K562 (cell line): ENCODE data around the gene GPR32. TPM values are rescaled to one million over a fixed set of nuclear protein-coding genes. Genes with fewer than 3 reads are reported as not detected.

ENCODE experiments used
- CHD2 ChIP-seq: IDR thresholded peaks from 2 replicates; pipeline ENCODE4 v1.6.1; 2011; ENCODE audit warnings: low read depth, low read length
- DPF2 ChIP-seq: fragments of 450-650 bp; IDR thresholded peaks from 2 replicates; pipeline ENCODE4 v1.6.1; 2016
- ELF2 ChIP-seq: fragments of 250-450 bp; sonication (Bioruptor Pico); IDR thresholded peaks from 2 replicates; pipeline ENCODE4 v1.5.0; 2021; ENCODE audit warnings: mild to moderate bottlenecking
- ESRRA ChIP-seq: fragments of 450-650 bp; IDR thresholded peaks from 2 replicates; pipeline ENCODE4 v1.6.1; 2014; ENCODE audit warnings: low read depth, mild to moderate bottlenecking, moderate library complexity, borderline replicate concordance
- HNRNPLL ChIP-seq: fragments of 200-400 bp; formaldehyde crosslinking; IDR thresholded peaks from 2 replicates; pipeline ENCODE4 v1.6.1; 2017; ENCODE audit warnings: low read length, low read depth, mild to moderate bottlenecking; ENCODE audit not compliant: poor library complexity, severe bottlenecking
- JUNB ChIP-seq: fragments of 450-650 bp; formaldehyde crosslinking; conservative IDR thresholded peaks from 2 replicates; pipeline ENCODE4 v1.4.0; 2020; ENCODE audit warnings: mild to moderate bottlenecking
- RREB1 ChIP-seq: fragments of 250-450 bp; sonication (Bioruptor Pico); IDR thresholded peaks from 2 replicates; pipeline ENCODE4 v1.4.0; 2020
- TCF3 ChIP-seq: sonication (generic); formaldehyde crosslinking; IDR thresholded peaks from 2 replicates; pipeline ENCODE4 v1.4.0; 2020; ENCODE audit warnings: mild to moderate bottlenecking, missing genetic modification reagents
- TEAD4 ChIP-seq, 2 experiments: sonication (generic) in 1 of 2; formaldehyde crosslinking in 1 of 2; IDR thresholded peaks; 2 replicates each; pipeline versions ENCODE4 v1.6.1 to v1.8.0; 2012 to 2022; ENCODE audit warnings: borderline replicate concordance in 1 of 2, inconsistent platforms in 1 of 2, low read length in 1 of 2, mild to moderate bottlenecking in 1 of 2, missing genetic modification reagents in 1 of 2
- TFAP4 ChIP-seq: sonication (generic); formaldehyde crosslinking; IDR thresholded peaks from 2 replicates; pipeline ENCODE4 v1.8.0; 2022; ENCODE audit warnings: missing genetic modification reagents, mild to moderate bottlenecking, moderate library complexity, borderline replicate concordance
- ZNF445 ChIP-seq: fragments of 250-450 bp; sonication (Bioruptor Pico); IDR thresholded peaks from 2 replicates; pipeline ENCODE4 v1.4.0; 2020; ENCODE audit warnings: low read depth, mild to moderate bottlenecking, moderate library complexity
- polyA plus RNA-seq, 8 experiments: library from polyadenylated mRNA; depleted of rRNA in 4 of 8; stranded (reverse) in 5 of 8; unstranded in 3 of 8; fragments of >200 nt; fragmentation: Nextera tagmentation in 2 of 8; fragmentation: Illumina TruSeq in 1 of 8; extraction: Ambion mirVana in 2 of 8; extraction: Trizol in 1 of 8; gene quantifications; 2 replicates each; pipeline versions ENCODE4 v1.2.1 to v1.2.3, GENCODE V29; 2011 to 2014; ENCODE audit warnings: inconsistent platforms in 1 of 8, missing spikeins in 1 of 8
- total RNA-seq, 7 experiments: library from RNA; depleted of rRNA in 6 of 7; stranded (reverse); fragments of >200 nt in 6 of 7; fragmentation: Illumina TruSeq in 2 of 7; extraction: Trizol in 2 of 7; gene quantifications; 2 replicates each; pipeline versions ENCODE4 v1.2.1 to v1.2.3, GENCODE V29; 2011 to 2021; ENCODE audit warnings: low replicate concordance in 1 of 7
- TF ChIP-seq, protein P1 (sequence below): fragments of 250-450 bp; sonication (Bioruptor Pico); IDR thresholded peaks from 2 replicates; pipeline ENCODE4 v1.9.0; 2021; ENCODE audit warnings: mild to moderate bottlenecking
- TF ChIP-seq, protein P2 (sequence below): sonication (generic); formaldehyde crosslinking; IDR thresholded peaks from 2 replicates; pipeline ENCODE4 v1.8.0; 2022; ENCODE audit warnings: mild to moderate bottlenecking, missing genetic modification reagents
- TF ChIP-seq, protein P3 (sequence below), 2 experiments: fragments of 250-450 bp in 1 of 2; fragments of 450-650 bp in 1 of 2; sonication (Bioruptor Pico) in 1 of 2; IDR thresholded peaks; 2 replicates each; pipeline versions ENCODE4 v1.6.1 to v1.8.0; 2016 to 2021; ENCODE audit warnings: mild to moderate bottlenecking in 2 of 2, moderate library complexity in 2 of 2, missing compliant biosample characterization in 1 of 2, missing genetic modification characterization in 1 of 2
- TF ChIP-seq, protein P4 (sequence below): fragments of 250-450 bp; sonication (Bioruptor Pico); IDR thresholded peaks from 2 replicates; pipeline ENCODE4 v1.4.0; 2020

GPR32 gene
- total and polyA plus RNA-seq, 9 of the 15 experiments (the other 6 are each of a cell fraction or from before 2014, with no cell fraction given), result not detected

- TF ChIP-seq, protein P1, sequence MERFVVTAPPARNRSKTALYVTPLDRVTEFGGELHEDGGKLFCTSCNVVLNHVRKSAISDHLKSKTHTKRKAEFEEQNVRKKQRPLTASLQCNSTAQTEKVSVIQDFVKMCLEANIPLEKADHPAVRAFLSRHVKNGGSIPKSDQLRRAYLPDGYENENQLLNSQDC (CRISPR knock-in tag), result no peak
- TF ChIP-seq, protein P2, sequence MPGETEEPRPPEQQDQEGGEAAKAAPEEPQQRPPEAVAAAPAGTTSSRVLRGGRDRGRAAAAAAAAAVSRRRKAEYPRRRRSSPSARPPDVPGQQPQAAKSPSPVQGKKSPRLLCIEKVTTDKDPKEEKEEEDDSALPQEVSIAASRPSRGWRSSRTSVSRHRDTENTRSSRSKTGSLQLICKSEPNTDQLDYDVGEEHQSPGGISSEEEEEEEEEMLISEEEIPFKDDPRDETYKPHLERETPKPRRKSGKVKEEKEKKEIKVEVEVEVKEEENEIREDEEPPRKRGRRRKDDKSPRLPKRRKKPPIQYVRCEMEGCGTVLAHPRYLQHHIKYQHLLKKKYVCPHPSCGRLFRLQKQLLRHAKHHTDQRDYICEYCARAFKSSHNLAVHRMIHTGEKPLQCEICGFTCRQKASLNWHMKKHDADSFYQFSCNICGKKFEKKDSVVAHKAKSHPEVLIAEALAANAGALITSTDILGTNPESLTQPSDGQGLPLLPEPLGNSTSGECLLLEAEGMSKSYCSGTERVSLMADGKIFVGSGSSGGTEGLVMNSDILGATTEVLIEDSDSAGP, result peak; percentile 48; the same call in 1 of the 2 replicates
- TF ChIP-seq ELF2 (CRISPR knock-in tag), result no peak
- peak; percentile 65 for TF ChIP-seq ESRRA
- no peak for TF ChIP-seq ZNF445
- TF ChIP-seq TFAP4 (CRISPR knock-in tag), result peak; percentile 40; the same call in 1 of the 2 replicates
- TF ChIP-seq HNRNPLL, result peak; percentile 73
- peak; percentile 97 for TF ChIP-seq CHD2
- TF ChIP-seq TEAD4 (IDR thresholded peaks at IDR 0.05; ENCODE audit: low read length), result 0 out of 2 replicates have a peak, but pooled peaks have one; percentile 32
- no peak for TF ChIP-seq TEAD4 (CRISPR knock-in tag; IDR thresholded peaks at IDR 0.05; ENCODE audit: borderline replicate concordance)
- no peak for TF ChIP-seq JUNB
- TF ChIP-seq, protein P3, sequence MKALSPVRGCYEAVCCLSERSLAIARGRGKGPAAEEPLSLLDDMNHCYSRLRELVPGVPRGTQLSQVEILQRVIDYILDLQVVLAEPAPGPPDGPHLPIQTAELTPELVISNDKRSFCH (CRISPR knock-in tag; IDR thresholded peaks at IDR 0.05), result no peak
- TF ChIP-seq, protein P3 (tag; IDR thresholded peaks at IDR 0.05), result peak; percentile 76
- TF ChIP-seq, protein P4, sequence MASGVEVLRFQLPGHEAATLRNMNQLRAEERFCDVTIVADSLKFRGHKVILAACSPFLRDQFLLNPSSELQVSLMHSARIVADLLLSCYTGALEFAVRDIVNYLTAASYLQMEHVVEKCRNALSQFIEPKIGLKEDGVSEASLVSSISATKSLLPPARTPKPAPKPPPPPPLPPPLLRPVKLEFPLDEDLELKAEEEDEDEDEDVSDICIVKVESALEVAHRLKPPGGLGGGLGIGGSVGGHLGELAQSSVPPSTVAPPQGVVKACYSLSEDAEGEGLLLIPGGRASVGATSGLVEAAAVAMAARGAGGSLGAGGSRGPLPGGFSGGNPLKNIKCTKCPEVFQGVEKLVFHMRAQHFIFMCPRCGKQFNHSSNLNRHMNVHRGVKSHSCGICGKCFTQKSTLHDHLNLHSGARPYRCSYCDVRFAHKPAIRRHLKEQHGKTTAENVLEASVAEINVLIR (CRISPR knock-in tag), result peak; percentile 36; the same call in 1 of the 2 replicates
- TF ChIP-seq TCF3 (CRISPR knock-in tag), result peak; percentile 18
- peak; percentile 58; the same call in 1 of the 2 replicates for TF ChIP-seq DPF2
- TF ChIP-seq RREB1 (CRISPR knock-in tag), result 0 out of 2 replicates have a peak, but pooled peaks have one; percentile 43
Measured at GRCh38 chr19:50724522-50725217, 45.6 kb upstream of the GPR32 start (continued).
